Smooth muscle cell of the pulmonary artery (primary cell): ENCODE data around the gene FAM240A. TPM values are rescaled to one million over a fixed set of nuclear protein-coding genes. Genes with fewer than 3 reads are reported as not detected.

Source experiments
- total RNA-seq: library from RNA; depleted of rRNA; stranded (reverse); fragments of >200 nt; gene quantifications from 2 replicates; pipeline ENCODE4 v1.2.3, GENCODE V29; 2014

The FAM240A gene
- not detected in 2 replicates for total RNA-seq

GRCh38 chr3:46612324-46612723 lies at the start of gene FAM240A:
Gene FAM240A (plus strand): TSS chr3:46612525. CDS start chr3:46612684, 159 bp downstream.

GRCh38 chr3:46566040-46566641 lies 46.2 kb upstream of the FAM240A start, which contains the start of gene LRRC2:
Gene LRRC2 (minus strand): TSS chr3:46566302. CDS start chr3:46551591, 14,711 bp downstream.

Other genes with a start within 250 kb of the FAM240A start
- not detected in 2 replicates for gene CCR5, start 241.6 kb upstream of the FAM240A start, total RNA-seq
- gene CCRL2, start 205.3 kb upstream of the FAM240A start, total RNA-seq, result 0.10 and 0.26 TPM in 2 replicates
- 1.7 TPM in 1 of 2 replicates, not detected in the other for gene LTF, start 147.6 kb upstream of the FAM240A start, total RNA-seq
- not detected in 2 replicates for gene RTP3, start 114.5 kb upstream of the FAM240A start, total RNA-seq
- 0.36 and 1.5 TPM in 2 replicates for gene LRRC2, start 46.2 kb upstream of the FAM240A start, total RNA-seq
- gene ALS2CL, start 81.2 kb downstream of the FAM240A start, total RNA-seq, result 1.8 and 3.2 TPM in 2 replicates
- 0.07 and 0.23 TPM in 2 replicates for gene TMIE, start 88.9 kb downstream of the FAM240A start, total RNA-seq
- gene PRSS50, start 105.3 kb downstream of the FAM240A start, total RNA-seq, result not detected in 2 replicates